Colonic mucosa (tissue), 4 donors: ENCODE results near the gene ARHGAP9. TPM values are rescaled to one million over a fixed set of nuclear protein-coding genes. Genes with fewer than 3 reads are reported as not detected.
"Not testable (repeated sequence)": the region's sequence is repeated elsewhere in the genome, so short reads cannot be mapped to it uniquely, and the experiment has no call there.

ENCODE experiments used
- DNase-seq: peaks from one replicate; pipeline ENCODE4 v3.0.0-alpha.2; 2020
- H3K27ac ChIP-seq: fragments of 200-600 bp; one replicate; pipeline ENCODE4 v1.8.0; 2021
- H3K27me3 ChIP-seq: fragments of 200-600 bp; one replicate; pipeline ENCODE4 v1.8.0; 2021
- H3K36me3 ChIP-seq: fragments of 200-600 bp; one replicate; pipeline ENCODE4 v1.8.0; 2021
- H3K4me1 ChIP-seq: fragments of 200-600 bp; one replicate; pipeline ENCODE4 v1.8.0; 2021; ENCODE audit warnings: mild to moderate bottlenecking
- H3K4me3 ChIP-seq: fragments of 200-600 bp; one replicate; pipeline ENCODE4 v1.8.0; 2021
- H3K9ac ChIP-seq, 2 donors: one replicate each; pipeline ENCODE4 v1.7.0; 2013; ENCODE audit warnings: control low read depth in 2 of 2, low read depth in 2 of 2, low read length in 2 of 2
- H3K9me3 ChIP-seq: fragments of 200-600 bp; one replicate; pipeline ENCODE4 v1.8.0; 2021
- CTCF ChIP-seq: fragments of 200-600 bp; IDR thresholded peaks from one replicate; pipeline ENCODE4 v1.8.0; 2022; ENCODE audit warnings: antibody characterized with exemption, mild to moderate bottlenecking
- intact Hi-C: fragments of 100-400 bp; cut with DNase I; formaldehyde crosslinking; loops from one replicate; pipeline ENCODE4 v1.14.1; 2022
- total RNA-seq, 2 donors: library from RNA; stranded (reverse); fragmentation: NEBNext Ultra II Directional in 1 of 2; extraction: Animal tissue kit (Norgen Biotek cat#: 25700) in 1 of 2; gene quantifications; one replicate each; pipeline ENCODE4 v1.2.1, GENCODE V29; 2021
- donor health status: healthy.
- donor health status: DM: no; HTN: no; CAD: no.
- donor health status: DM: no; HTN: no; CAD: no.

Gene ARHGAP9
- total RNA-seq, 2 donors from 2014 or later, result 5.5 to 6.5 TPM

- intact Hi-C loops, result no loop called here
- DNase-seq, result no peak
- Histone ChIP-seq H3K9me3 (no peaks in the 10 kb centered on the region), H3K27ac (no peak overlapping the region), H3K9ac (no peak overlapping the region), H3K4me1 (no peaks in the 10 kb centered on the region), H3K36me3 (peaks cover 28% of the 10 kb centered on the region), H3K27me3 (no peaks in the 10 kb centered on the region), H3K4me3 (no peak overlapping the region)
- TF ChIP-seq CTCF, result no peak
These were observed 33.0 kb upstream of the ARHGAP9 start for GRCh38 chr12:57512665-57513064.

GRCh38 chr12:57511588-57512325 lies 32.1 kb upstream of the ARHGAP9 start:
- Histone ChIP-seq H3K27me3 (no peaks in the 10 kb centered on the region), H3K27ac (no peak overlapping the region), H3K36me3 (peaks cover 21% of the 10 kb centered on the region), H3K4me3 (no peak overlapping the region), H3K9ac (no peak overlapping the region), H3K9me3 (no peaks in the 10 kb centered on the region), H3K4me1 (no peaks in the 10 kb centered on the region)
- DNase-seq, result no peak
- intact Hi-C loops, result no loop called here
- TF ChIP-seq CTCF, result no peak

DNA sequence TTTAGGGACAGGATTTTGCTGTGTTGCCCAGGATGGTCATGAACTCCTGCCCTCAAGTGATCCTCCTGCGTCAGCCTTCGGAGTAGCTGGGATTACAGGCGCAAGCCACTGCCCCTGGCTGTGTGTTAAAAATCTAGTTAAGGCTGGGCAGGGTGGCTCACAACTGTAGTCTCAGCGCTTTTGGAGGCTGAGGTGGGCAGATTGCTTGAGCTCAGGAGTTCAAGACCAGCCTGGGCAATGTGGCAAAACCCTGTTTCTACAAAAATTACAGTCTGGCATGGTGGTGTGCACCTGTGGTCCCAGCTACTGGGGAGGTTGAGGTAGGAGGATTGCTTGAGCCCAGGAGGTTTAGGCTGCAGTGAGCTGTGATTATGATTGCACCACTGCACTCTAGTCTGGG lies 31.5 kb upstream of the ARHGAP9 start:
- intact Hi-C loops, result no loop called here
- Histone ChIP-seq H3K27ac (no peak overlapping the region), H3K9ac (no peak overlapping the region), H3K27me3 (no peaks in the 10 kb centered on the region), H3K4me1 (no peaks in the 10 kb centered on the region), H3K4me3 (no peak overlapping the region), H3K36me3 (peaks cover 15% of the 10 kb centered on the region), H3K9me3 (no peaks in the 10 kb centered on the region)
- no peak for TF ChIP-seq CTCF
- DNase-seq, result no peak

DNA sequence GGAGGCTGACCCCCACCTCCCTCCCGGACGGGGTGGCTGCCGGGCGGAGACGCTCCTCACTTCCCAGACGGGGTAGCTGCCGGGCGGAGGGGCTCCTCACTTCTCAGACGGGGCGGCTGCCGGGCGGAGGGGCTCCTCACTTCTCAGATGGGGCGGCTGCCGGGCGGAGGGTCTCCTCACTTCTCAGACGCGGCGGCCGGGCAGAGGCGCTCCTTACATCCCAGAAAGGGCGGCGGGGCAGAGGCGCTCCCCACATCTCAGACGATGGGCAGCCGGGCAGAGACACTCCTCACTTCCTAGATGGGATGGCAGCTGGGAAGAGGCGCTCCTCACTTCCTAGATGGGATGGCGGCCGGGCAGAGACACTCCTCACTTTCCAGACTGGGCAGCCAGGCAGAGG lies 28.1 kb upstream of the ARHGAP9 start:
- H3K27me3 ChIP-seq, H3K9me3 ChIP-seq, H3K27ac ChIP-seq, DNase-seq, H3K4me1 ChIP-seq, H3K9ac ChIP-seq, intact Hi-C loops, H3K4me3 ChIP-seq: not testable (repeated sequence)
- H3K36me3 ChIP-seq, result peaks cover 12% of the 10 kb centered on the region

DNA sequence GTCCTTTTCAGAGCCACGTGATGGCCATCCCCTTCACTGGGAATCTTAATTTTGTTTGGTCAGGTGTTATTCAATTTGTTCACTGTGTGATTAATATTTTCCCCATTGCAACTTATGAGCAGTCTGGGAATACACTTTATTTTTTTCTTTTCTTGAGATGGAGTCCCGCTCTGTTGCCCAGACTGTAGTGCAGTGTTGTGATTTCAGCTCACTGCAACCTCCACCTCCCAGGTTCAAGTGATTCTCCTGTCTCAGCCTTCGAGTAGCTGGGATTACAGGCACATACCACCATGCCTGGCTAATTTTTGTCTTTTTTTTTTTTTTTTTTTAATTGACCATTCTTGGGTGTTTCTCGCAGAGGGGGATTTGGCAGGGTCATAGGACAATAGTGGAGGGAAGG lies 26.9 kb upstream of the ARHGAP9 start:
- H3K27me3 ChIP-seq, H3K9ac ChIP-seq, H3K9me3 ChIP-seq, H3K27ac ChIP-seq, intact Hi-C loops, H3K4me1 ChIP-seq, H3K4me3 ChIP-seq, DNase-seq: not testable (repeated sequence)
- peaks cover 12% of the 10 kb centered on the region for H3K36me3 ChIP-seq

- H3K36me3 ChIP-seq, H3K4me3 ChIP-seq, H3K27me3 ChIP-seq, H3K9ac ChIP-seq, intact Hi-C loops, H3K4me1 ChIP-seq, H3K27ac ChIP-seq, DNase-seq, H3K9me3 ChIP-seq: not testable (repeated sequence)
These were observed 22.8 kb upstream of the ARHGAP9 start for GRCh38 chr12:57502311-57502969.

DNA sequence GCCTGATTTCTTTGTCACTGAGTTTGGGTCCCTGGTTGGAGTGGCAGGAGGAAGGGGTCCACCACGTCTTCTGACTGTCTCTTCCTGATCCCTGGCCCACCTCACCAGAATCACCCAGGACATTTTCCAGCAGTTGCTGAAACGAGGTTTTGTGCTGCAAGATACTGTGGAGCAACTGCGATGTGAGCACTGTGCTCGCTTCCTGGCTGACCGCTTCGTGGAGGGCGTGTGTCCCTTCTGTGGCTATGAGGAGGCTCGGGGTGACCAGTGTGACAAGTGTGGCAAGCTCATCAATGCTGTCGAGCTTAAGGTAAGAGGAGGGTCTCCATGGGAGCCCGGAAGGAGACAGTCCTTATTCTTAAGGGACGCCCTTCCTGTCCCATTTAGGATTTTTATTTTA lies 20.5 kb upstream of the ARHGAP9 start:
- H3K36me3 ChIP-seq, result peaks cover 1% of the 10 kb centered on the region
- H3K27ac ChIP-seq, result no peak overlapping the region
- no peaks in the 10 kb centered on the region for H3K27me3 ChIP-seq
- TF ChIP-seq CTCF, result no peak
- no peaks in the 10 kb centered on the region for H3K9me3 ChIP-seq
- H3K9ac ChIP-seq, result no peak overlapping the region
- DNase-seq, result no peak
- no peak overlapping the region for H3K4me3 ChIP-seq
- no peaks in the 10 kb centered on the region for H3K4me1 ChIP-seq
- intact Hi-C loops, result no loop called here
